ENCODE data around the gene PPP2R3B. TPM values are rescaled to one million over a fixed set of nuclear protein-coding genes. Genes with fewer than 3 reads are reported as not detected.
A peak's percentile ranks its signal among the peaks of the same experiment; 100 is the strongest.

Gene PPP2R3B
- total RNA-seq, 1 donor from 2014 or later: 15.4 TPM

DNA sequence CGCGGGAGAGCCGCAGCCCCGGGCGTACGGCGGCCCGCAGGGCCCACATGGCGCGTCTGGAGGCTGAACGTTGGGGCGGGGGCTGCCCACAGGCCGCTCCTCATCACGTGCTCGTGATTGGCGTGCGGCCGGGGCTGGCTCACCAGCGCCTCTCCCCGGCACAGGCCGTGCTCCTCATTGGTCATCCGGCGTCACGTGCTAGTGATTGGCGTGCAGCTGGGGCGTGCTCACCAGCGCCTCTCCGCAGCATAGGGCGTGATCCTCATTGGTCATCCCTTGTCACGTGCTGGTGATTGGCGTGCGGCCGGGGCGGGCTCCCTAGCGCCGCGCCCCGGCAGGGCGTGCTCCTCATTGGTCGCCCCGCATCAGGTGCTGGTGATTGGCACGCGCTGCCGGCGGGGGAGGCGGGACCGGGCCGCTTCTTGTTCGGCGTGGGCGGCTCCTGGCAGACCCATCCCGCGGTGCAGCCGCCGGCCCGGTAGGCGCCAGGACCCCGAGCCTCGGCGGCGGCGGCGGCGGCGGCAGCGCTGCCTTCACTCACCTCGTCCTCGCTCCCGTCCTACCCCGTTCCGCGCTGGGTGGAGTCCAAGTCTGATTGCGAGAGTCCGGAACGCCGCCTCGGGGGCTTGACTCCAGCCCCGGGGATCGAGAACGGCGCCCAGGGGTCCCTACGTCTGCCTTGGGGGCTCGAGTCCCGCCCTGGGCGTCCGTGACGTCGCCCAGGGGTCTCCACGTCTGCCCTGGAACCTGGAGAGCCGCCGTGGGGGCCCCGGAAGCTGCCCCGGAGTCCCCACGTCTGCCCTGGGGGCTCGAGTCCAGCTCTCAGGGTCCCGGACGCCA is 67.7 kb downstream of the PPP2R3B start, which contains the start of gene GTPBP6:
Gene GTPBP6, minus strand, starts transcription at position 58 of the 840 bp plus-strand sequence. Its CDS starts 9 bp downstream, at position 49.
- POLR2A ChIA-PET: no interaction called here
- Mint-ChIP-seq H3K4me3 (peak within 1 kb of the TSS; percentile 94), H3K27ac (peak within 1 kb of the TSS; percentile 98), H3K27me3 (no peaks in the 10 kb centered on the region), H3K9me3 (no peaks in the 10 kb centered on the region), H3K4me1 (peaks cover 32% of the 10 kb centered on the region), H3K36me3 (ENCODE audit: low read depth) (peaks cover 16% of the 10 kb centered on the region)
- DNase-seq (peak; percentile 97), ATAC-seq (ENCODE audit: low read depth) (peak; percentile 75)
- TF ChIP-seq, protein P1, sequence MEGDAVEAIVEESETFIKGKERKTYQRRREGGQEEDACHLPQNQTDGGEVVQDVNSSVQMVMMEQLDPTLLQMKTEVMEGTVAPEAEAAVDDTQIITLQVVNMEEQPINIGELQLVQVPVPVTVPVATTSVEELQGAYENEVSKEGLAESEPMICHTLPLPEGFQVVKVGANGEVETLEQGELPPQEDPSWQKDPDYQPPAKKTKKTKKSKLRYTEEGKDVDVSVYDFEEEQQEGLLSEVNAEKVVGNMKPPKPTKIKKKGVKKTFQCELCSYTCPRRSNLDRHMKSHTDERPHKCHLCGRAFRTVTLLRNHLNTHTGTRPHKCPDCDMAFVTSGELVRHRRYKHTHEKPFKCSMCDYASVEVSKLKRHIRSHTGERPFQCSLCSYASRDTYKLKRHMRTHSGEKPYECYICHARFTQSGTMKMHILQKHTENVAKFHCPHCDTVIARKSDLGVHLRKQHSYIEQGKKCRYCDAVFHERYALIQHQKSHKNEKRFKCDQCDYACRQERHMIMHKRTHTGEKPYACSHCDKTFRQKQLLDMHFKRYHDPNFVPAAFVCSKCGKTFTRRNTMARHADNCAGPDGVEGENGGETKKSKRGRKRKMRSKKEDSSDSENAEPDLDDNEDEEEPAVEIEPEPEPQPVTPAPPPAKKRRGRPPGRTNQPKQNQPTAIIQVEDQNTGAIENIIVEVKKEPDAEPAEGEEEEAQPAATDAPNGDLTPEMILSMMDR (IDR thresholded peaks at IDR 0.05): no peak
- CTCF ChIA-PET: no interaction called here
- intact Hi-C loops (cut with micrococcal nuclease): loop anchor here (1.0 to 2.0 kb wide), 3 partner anchors 36 to 1074 kb away; partner anchors contain the start of gene SLC25A6

GRCh38 chrX:318068-318738 is 68.5 kb downstream of the PPP2R3B start:
- DNase-seq (peak; percentile 87), ATAC-seq (ENCODE audit: low read depth) (peak; percentile 64)
- ChIA-PET POLR2A (no interaction called here), CTCF (no interaction called here)
- peak overlapping the region; percentile 94 for H3K4me3 Mint-ChIP-seq
- TF ChIP-seq, protein P1 (IDR thresholded peaks at IDR 0.05): no peak
- H3K27ac Mint-ChIP-seq: peak overlapping the region; percentile 98
- no peaks in the 10 kb centered on the region for H3K27me3 Mint-ChIP-seq
- intact Hi-C loops (cut with micrococcal nuclease): loop anchor here (1.0 to 2.0 kb wide), 3 partner anchors 35 to 1075 kb away; partner anchors contain the start of gene SLC25A6
- H3K9me3 Mint-ChIP-seq: no peaks in the 10 kb centered on the region
- H3K4me1 Mint-ChIP-seq: peaks cover 25% of the 10 kb centered on the region
- H3K36me3 Mint-ChIP-seq (ENCODE audit: low read depth): peaks cover 23% of the 10 kb centered on the region

DNA sequence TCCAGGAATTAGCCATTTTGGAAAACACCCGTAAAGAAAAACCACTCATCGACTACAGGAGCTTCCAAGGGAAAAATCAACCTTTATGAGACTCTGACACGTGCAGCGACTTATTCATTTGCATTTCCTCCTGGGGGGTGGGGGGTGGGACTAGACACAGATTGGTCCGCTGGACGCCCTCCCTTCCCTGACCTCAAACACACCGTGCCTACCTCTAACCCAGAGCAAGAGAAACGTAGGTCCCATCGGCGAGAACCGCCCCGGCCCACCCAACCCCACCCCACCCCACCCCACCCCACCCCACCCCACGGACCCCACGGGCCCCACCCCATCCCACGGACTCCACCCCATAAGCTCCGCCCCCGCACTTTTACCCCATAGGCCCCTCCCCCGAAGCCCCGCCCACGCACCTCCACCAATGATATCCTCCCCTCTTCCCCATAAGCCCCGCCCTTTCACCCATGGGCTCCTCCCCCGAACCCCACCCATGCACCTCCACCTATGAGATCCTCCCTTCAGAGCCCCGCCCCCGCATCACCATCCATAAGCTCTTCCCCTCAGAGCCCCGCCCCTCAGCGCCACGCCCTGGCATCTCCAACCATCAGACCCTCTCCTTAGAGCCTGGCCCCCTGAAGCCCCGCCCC is 69.2 kb downstream of the PPP2R3B start:
- no peak for DNase-seq
- peak overlapping the region; percentile 98 for H3K27ac Mint-ChIP-seq
- TF ChIP-seq, protein P1 (IDR thresholded peaks at IDR 0.05): no peak
- peak overlapping the region; percentile 94 for H3K4me3 Mint-ChIP-seq
- no peaks in the 10 kb centered on the region for H3K27me3 Mint-ChIP-seq
- H3K9me3 Mint-ChIP-seq: no peaks in the 10 kb centered on the region
- H3K36me3 Mint-ChIP-seq (ENCODE audit: low read depth): peaks cover 29% of the 10 kb centered on the region
- CTCF ChIA-PET: no interaction called here
- POLR2A ChIA-PET: no interaction called here
- intact Hi-C loops (cut with micrococcal nuclease): loop anchor here (1.0 to 2.0 kb wide), 3 partner anchors 34 to 1075 kb away; partner anchors contain the start of gene SLC25A6
- ATAC-seq (ENCODE audit: low read depth): no peak
- H3K4me1 Mint-ChIP-seq: peaks cover 19% of the 10 kb centered on the region

DNA sequence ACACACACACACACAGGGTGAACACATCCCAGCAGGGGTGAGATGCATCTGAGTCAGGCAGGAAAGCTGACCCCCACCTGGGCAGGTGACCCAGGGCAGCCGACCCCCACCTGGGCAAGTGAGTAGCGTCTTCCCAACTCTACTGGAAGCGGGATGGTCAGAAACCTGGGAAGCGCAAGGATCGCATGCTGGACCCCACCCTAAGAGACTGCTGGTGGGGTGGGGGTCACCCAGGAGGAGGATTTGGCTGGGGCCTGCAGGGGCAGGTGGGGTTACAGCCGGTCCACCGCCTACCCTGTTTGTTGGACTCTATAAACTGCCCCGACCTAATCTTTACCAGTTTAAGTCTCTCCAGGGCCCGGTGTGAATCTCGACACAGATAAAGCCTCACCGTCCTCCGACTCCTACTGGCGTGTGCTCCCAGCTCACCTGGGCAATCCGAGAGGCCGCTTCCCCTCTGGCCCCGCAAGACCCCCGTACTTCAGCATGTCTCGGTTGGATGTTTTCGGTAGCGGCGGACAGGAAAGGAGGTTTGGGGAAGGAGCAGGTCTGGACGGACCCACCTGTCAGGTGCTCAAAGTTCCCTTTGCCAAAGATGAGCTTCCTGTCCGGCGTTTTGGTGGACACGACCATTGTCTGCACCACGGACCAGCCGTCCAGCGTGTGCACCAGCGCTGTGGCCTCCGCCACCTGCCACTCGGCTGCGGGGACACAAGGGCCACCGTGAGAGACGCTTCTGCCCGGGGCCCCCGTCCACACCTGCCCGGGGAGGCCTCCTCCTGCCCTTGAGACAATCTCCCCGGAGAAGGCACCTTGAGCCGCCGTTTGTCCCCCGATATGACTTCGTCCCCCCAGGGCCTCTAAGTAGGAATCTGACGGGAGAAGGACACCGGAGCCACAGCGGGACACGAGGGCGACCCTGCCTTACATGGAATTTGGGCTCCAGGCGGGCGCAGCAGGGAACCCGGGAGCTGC is 70.1 kb downstream of the PPP2R3B start:
- H3K4me3 Mint-ChIP-seq: peak overlapping the region; percentile 11
- CTCF ChIA-PET: no interaction called here
- no peak for ATAC-seq (ENCODE audit: low read depth)

More for the DNA sequence above, 70.1 kb downstream of the PPP2R3B start:
- TF ChIP-seq, protein P1 (IDR thresholded peaks at IDR 0.05): no peak
- H3K36me3 Mint-ChIP-seq (ENCODE audit: low read depth): peaks cover 37% of the 10 kb centered on the region
- DNase-seq: no peak
- POLR2A ChIA-PET: no interaction called here
- no peaks in the 10 kb centered on the region for H3K27me3 Mint-ChIP-seq
- no peaks in the 10 kb centered on the region for H3K9me3 Mint-ChIP-seq
- H3K27ac Mint-ChIP-seq: no peak overlapping the region
- intact Hi-C loops (cut with micrococcal nuclease): no loop called here
- peaks cover 18% of the 10 kb centered on the region for H3K4me1 Mint-ChIP-seq

All from activated B cell treated with CpG ODN at 0.5 μM for 24 hours (primary cell).